Gastrocnemius medialis (tissue), 4 donors: ENCODE measurements around the gene SPATA16.

ENCODE experiments used
- CTCF ChIP-seq, 5 experiments: fragments of 450-650 bp in 3 of 5; fragments of 200-600 bp in 2 of 5; sonication (generic) in 2 of 5; IDR thresholded peaks in 4 of 5; conservative IDR thresholded peaks in 1 of 5; 1 replicate in 4 of 5; 2 replicates in 1 of 5; pipeline ENCODE4 v1.5.1; 2016 to 2019; ENCODE audit warnings: antibody characterized with exemption in 5 of 5, mild to moderate bottlenecking in 3 of 5, moderate library complexity in 3 of 5
- POLR2A ChIP-seq, 2 donors: fragments of 450-650 bp; IDR thresholded peaks; one replicate each; pipeline ENCODE4 v1.6.1; 2017; ENCODE audit warnings: antibody characterized with exemption in 2 of 2, mild to moderate bottlenecking in 2 of 2, moderate library complexity in 2 of 2

DNA sequence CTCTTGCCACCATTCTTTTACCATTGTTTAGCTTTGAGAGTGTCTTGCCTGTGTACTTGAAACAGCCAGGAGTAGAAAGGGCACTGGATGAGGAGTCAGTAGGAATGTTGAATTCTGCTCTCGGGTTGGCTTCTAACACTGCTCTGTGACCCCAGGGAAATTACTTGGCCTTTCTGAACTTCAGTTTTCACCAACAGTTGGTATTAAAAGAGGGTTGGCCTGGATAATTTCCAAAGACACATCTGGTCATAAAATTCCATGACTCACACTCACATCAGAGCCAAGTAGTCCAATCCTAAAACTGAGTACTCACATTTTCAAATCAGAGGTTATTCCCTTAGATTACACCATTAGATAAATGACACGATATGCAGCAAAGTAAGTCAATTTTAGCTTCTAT, 248.9 kb downstream of the SPATA16 start:
- TF ChIP-seq CTCF (IDR thresholded peaks at IDR 0.05 in 4 of 5, conservative IDR thresholded peaks at IDR 0.05 in 1 of 5) = no peak
- no peak for TF ChIP-seq POLR2A (IDR thresholded peaks at IDR 0.05)
